ENCODE data around the gene TRUB2.
"Not testable (repeated sequence)": the region's sequence is repeated elsewhere in the genome, so short reads cannot be mapped to it uniquely, and the experiment has no call there.

TRUB2 gene

GRCh38 chr9:128296340-128297220 is 25.7 kb downstream of the TRUB2 start:
- DNase-seq: no peak

GRCh38 chr9:128294142-128294541 is 28.1 kb downstream of the TRUB2 start:
- no peak for DNase-seq

- DNase-seq: no peak
These were observed 29.2 kb downstream of the TRUB2 start for GRCh38 chr9:128293091-128293490.

GRCh38 chr9:128292009-128292408 is 30.2 kb downstream of the TRUB2 start:
- DNase-seq: no peak

- no peak for DNase-seq
These were observed 33.8 kb downstream of the TRUB2 start for GRCh38 chr9:128288273-128289004.

GRCh38 chr9:128286440-128286839 is 35.8 kb downstream of the TRUB2 start:
- no peak for DNase-seq

- DNase-seq: no peak
These were observed 37.0 kb downstream of the TRUB2 start for GRCh38 chr9:128285033-128285784.

GRCh38 chr9:128282500-128282899 is 39.7 kb downstream of the TRUB2 start:
- no peak for DNase-seq

- DNase-seq: no peak
These were observed 42.1 kb downstream of the TRUB2 start for GRCh38 chr9:128280084-128280622.

- DNase-seq: not testable (repeated sequence)
These were observed 42.9 kb downstream of the TRUB2 start for GRCh38 chr9:128279088-128280073.

- DNase-seq: no peak
These were observed 45.5 kb downstream of the TRUB2 start for GRCh38 chr9:128276574-128277270.

GRCh38 chr9:128276008-128276573 is 46.2 kb downstream of the TRUB2 start, which contains the start of gene SWI5:
Gene SWI5 (plus strand): TSS chr9:128276276.
- DNase-seq: peak; percentile 100

- DNase-seq: no peak
These were observed 46.8 kb downstream of the TRUB2 start, which contains the start of gene GOLGA2 for GRCh38 chr9:128275198-128276007. Gene GOLGA2 (minus strand): TSS chr9:128276007. CDS start chr9:128275976, 31 bp downstream.

GRCh38 chr9:128274245-128274644 is 48.0 kb downstream of the TRUB2 start:
- no peak for DNase-seq

- DNase-seq: no peak
These were observed 50.7 kb downstream of the TRUB2 start for GRCh38 chr9:128271512-128271911.

- no peak for DNase-seq
These were observed 51.1 kb downstream of the TRUB2 start for GRCh38 chr9:128271112-128271511.

GRCh38 chr9:128266868-128267590 is 55.2 kb downstream of the TRUB2 start:
- DNase-seq: no peak

GRCh38 chr9:128265348-128265847 is 56.8 kb downstream of the TRUB2 start:
- no peak for DNase-seq

- no peak for DNase-seq
These were observed 59.6 kb downstream of the TRUB2 start for GRCh38 chr9:128262687-128263086.
